Fibroblast of lung (primary cell): ENCODE measurements around the gene COL27A1. TPM values are rescaled to one million over a fixed set of nuclear protein-coding genes. Genes with fewer than 3 reads are reported as not detected.

ENCODE experiments used
- DNase-seq, 2 donors: peaks; one replicate each; pipeline versions ENCODE4 v3.0.0 to v3.0.0-alpha.2; 2010; ENCODE audit warnings: low read depth in 2 of 2
- H2AFZ ChIP-seq: 2 replicates; pipeline ENCODE4 v1.5.1; 2012; ENCODE audit warnings: low read length, control low read depth, inconsistent platforms
- H3K27ac ChIP-seq: 2 replicates; pipeline ENCODE4 v1.5.1; 2011; ENCODE audit warnings: low read length, control low read depth; ENCODE audit not compliant: insufficient read depth
- H3K27me3 ChIP-seq: 2 replicates; pipeline ENCODE4 v1.5.1; 2011; ENCODE audit warnings: mild to moderate bottlenecking, low read length; ENCODE audit not compliant: control insufficient read depth, insufficient read depth
- H3K36me3 ChIP-seq: 2 replicates; pipeline ENCODE4 v1.5.1; 2011; ENCODE audit warnings: low read length; ENCODE audit not compliant: control insufficient read depth, insufficient read depth
- H3K4me1 ChIP-seq: 2 replicates; pipeline ENCODE4 v1.5.1; 2011; ENCODE audit warnings: low read length; ENCODE audit not compliant: control insufficient read depth, insufficient read depth; ENCODE audit errors: extremely low read depth
- H3K4me2 ChIP-seq: 2 replicates; pipeline ENCODE4 v1.5.1; 2011; ENCODE audit warnings: low read length, control low read depth; ENCODE audit not compliant: insufficient read depth; ENCODE audit errors: extremely low read depth
- H3K4me3 ChIP-seq, 4 experiments: fragments of 200-600 bp in 1 of 4; sonication (generic) in 1 of 4; replicated peaks in 1 of 4; 2 replicates each; pipeline ENCODE4 v1.5.1; 2011 to 2016; ENCODE audit warnings: low read length in 4 of 4, low read depth in 3 of 4, mild to moderate bottlenecking in 3 of 4, control low read depth in 2 of 4, inconsistent platforms in 1 of 4, mixed read lengths in 1 of 4; ENCODE audit not compliant: insufficient read depth in 1 of 4; ENCODE audit errors: control extremely low read depth in 1 of 4
- H3K79me2 ChIP-seq: 2 replicates; pipeline ENCODE4 v1.5.1; 2012; ENCODE audit warnings: mild to moderate bottlenecking, low read length, inconsistent platforms; ENCODE audit not compliant: control insufficient read depth, insufficient read depth
- H3K9ac ChIP-seq: 2 replicates; pipeline ENCODE4 v1.5.1; 2011; ENCODE audit warnings: mild to moderate bottlenecking, low read length, control low read depth; ENCODE audit not compliant: insufficient read depth
- H3K9me3 ChIP-seq: 2 replicates; pipeline ENCODE4 v1.5.1; 2012; ENCODE audit warnings: low read depth, low read length; ENCODE audit not compliant: control insufficient read depth, insufficient read depth
- H4K20me1 ChIP-seq: 2 replicates; pipeline ENCODE4 v1.5.1; 2011; ENCODE audit warnings: low read length; ENCODE audit not compliant: control insufficient read depth, insufficient read depth; ENCODE audit errors: extremely low read depth
- CTCF ChIP-seq, 2 donors: IDR thresholded peaks in 1 of 2; conservative IDR thresholded peaks in 1 of 2; 1 replicate in 1 of 2; 2 replicates in 1 of 2; pipeline ENCODE4 v1.5.1; 2011 to 2012; ENCODE audit warnings: low read length in 2 of 2, control low read depth in 1 of 2, inconsistent platforms in 1 of 2, low read depth in 1 of 2, mild to moderate bottlenecking in 1 of 2
- EZH2 ChIP-seq: IDR thresholded peaks from 2 replicates; pipeline ENCODE4 v1.5.1; 2012; ENCODE audit warnings: low read length, control low read depth, mild to moderate bottlenecking; ENCODE audit errors: missing control alignments
- polyA plus RNA-seq, 2 donors: library from polyadenylated mRNA; depleted of rRNA in 1 of 2; stranded (reverse) in 1 of 2; unstranded in 1 of 2; fragments of >200 nt; gene quantifications; 2 replicates each; pipeline ENCODE4 v1.2.1, GENCODE V29; 2011 to 2012; ENCODE audit warnings: missing spikeins in 1 of 2
- total RNA-seq: library from RNA; depleted of rRNA; stranded (reverse); fragments of >200 nt; gene quantifications from 2 replicates; pipeline ENCODE4 v1.2.1, GENCODE V29; 2014

COL27A1 gene
- total and polyA plus RNA-seq, 2 donors (not counting 1 experiment from before 2014, with no cell fraction given), result 2.4 to 5.4 TPM

GRCh38 chr9:114171500-114171899 is 16.2 kb downstream of the COL27A1 start:
- TF ChIP-seq CTCF (conservative IDR thresholded peaks at IDR 0.05 in 1 of 2, IDR thresholded peaks at IDR 0.05 in 1 of 2; ENCODE audit: low read depth in 1 of 2, low read length in 2 of 2) (no peak), EZH2 (no peak)

GRCh38 chr9:114172981-114173833 is 17.9 kb downstream of the COL27A1 start:
- no peaks in the 10 kb centered on the region for H4K20me1 ChIP-seq
- H3K9me3 ChIP-seq, result no peaks in the 10 kb centered on the region
- H3K9ac ChIP-seq, result no peak overlapping the region
- H3K27me3 ChIP-seq, result no peaks in the 10 kb centered on the region
- no peaks in the 10 kb centered on the region for H3K79me2 ChIP-seq
- no peak overlapping the region for H2AFZ ChIP-seq
- H3K4me2 ChIP-seq, result no peak overlapping the region
- H3K4me3 ChIP-seq, result no peak overlapping the region
- peak; percentile 59 to 70 for DNase-seq
- peaks cover 2% of the 10 kb centered on the region for H3K36me3 ChIP-seq
- peaks cover 40% of the 10 kb centered on the region for H3K4me1 ChIP-seq
- H3K27ac ChIP-seq, result no peak overlapping the region
- TF ChIP-seq EZH2 (no peak), CTCF (conservative IDR thresholded peaks at IDR 0.05 in 1 of 2, IDR thresholded peaks at IDR 0.05 in 1 of 2; ENCODE audit: low read depth in 1 of 2, low read length in 2 of 2) (no peak)

More at GRCh38 chr9:114171500-114171899, 16.2 kb downstream of the COL27A1 start:
- Histone ChIP-seq H2AFZ (no peak overlapping the region), H3K4me3 (no peak overlapping the region), H3K4me1 (peaks cover 24% of the 10 kb centered on the region), H3K4me2 (no peak overlapping the region), H3K79me2 (no peaks in the 10 kb centered on the region), H3K9me3 (no peaks in the 10 kb centered on the region), H3K36me3 (peaks cover 2% of the 10 kb centered on the region), H3K9ac (no peak overlapping the region), H4K20me1 (no peaks in the 10 kb centered on the region), H3K27ac (no peak overlapping the region), H3K27me3 (no peaks in the 10 kb centered on the region)
- no peak for DNase-seq

- peak overlapping the region; percentile 74 for H3K27ac ChIP-seq
- DNase-seq, result no peak
- H3K36me3 ChIP-seq, result peaks cover 2% of the 10 kb centered on the region
- no peak overlapping the region for H3K4me2 ChIP-seq
- H3K9me3 ChIP-seq, result no peaks in the 10 kb centered on the region
- peaks cover 45% of the 10 kb centered on the region for H3K4me1 ChIP-seq
- no peaks in the 10 kb centered on the region for H4K20me1 ChIP-seq
- TF ChIP-seq EZH2 (no peak), CTCF (conservative IDR thresholded peaks at IDR 0.05 in 1 of 2, IDR thresholded peaks at IDR 0.05 in 1 of 2; ENCODE audit: low read depth in 1 of 2, low read length in 2 of 2) (no peak)
- H3K79me2 ChIP-seq, result no peaks in the 10 kb centered on the region
- H3K4me3 ChIP-seq, result no peak overlapping the region
- H3K27me3 ChIP-seq, result no peaks in the 10 kb centered on the region
- H3K9ac ChIP-seq, result no peak overlapping the region
- H2AFZ ChIP-seq, result no peak overlapping the region
These were observed 19.2 kb downstream of the COL27A1 start for GRCh38 chr9:114174557-114174875.
